CD8-positive, alpha-beta memory T cell (primary cell): ENCODE data around the gene PAFAH1B2. TPM values are rescaled to one million over a fixed set of nuclear protein-coding genes. Genes with fewer than 3 reads are reported as not detected.

ENCODE experiments used
- CTCF ChIA-PET: fragments of 350-600 bp; sonication (Branson Sonifier 250); formaldehyde crosslinking; loops from one replicate; lab custom pipeline; 2021; ENCODE audit warnings: antibody characterized with exemption; lab: Charles Lee
- POLR2A ChIA-PET: fragments of 350-600 bp; sonication (Branson Sonifier 250); formaldehyde crosslinking; loops from one replicate; lab custom pipeline; 2021; ENCODE audit warnings: antibody characterized with exemption; lab: Charles Lee
- DNase-seq, 5 donors: peaks; one replicate each; pipeline versions ENCODE4 v3.0.0 to v3.0.0-alpha.2; 2020 to 2022; ENCODE audit warnings: mixed read lengths in 1 of 5
- H3K27ac ChIP-seq: one replicate; pipeline ENCODE4 v1.7.0; 2013; ENCODE audit warnings: low read depth, mild to moderate bottlenecking, low read length, moderate library complexity
- H3K27me3 ChIP-seq: 2 replicates; pipeline ENCODE4 v1.7.0; 2013; ENCODE audit warnings: low read length, mild to moderate bottlenecking; ENCODE audit not compliant: insufficient read depth, poor library complexity, severe bottlenecking
- H3K36me3 ChIP-seq: 2 replicates; pipeline ENCODE4 v1.7.0; 2013; ENCODE audit warnings: mild to moderate bottlenecking, low read length, moderate library complexity; ENCODE audit not compliant: insufficient read depth
- H3K4me1 ChIP-seq: 2 replicates; pipeline ENCODE4 v1.7.0; 2013; ENCODE audit warnings: mild to moderate bottlenecking, low read length, moderate library complexity; ENCODE audit not compliant: insufficient read depth
- H3K4me3 ChIP-seq: 2 replicates; pipeline ENCODE4 v1.7.0; 2013; ENCODE audit warnings: mild to moderate bottlenecking, low read length
- H3K9me3 ChIP-seq: 2 replicates; pipeline ENCODE4 v1.7.0; 2013; ENCODE audit warnings: mild to moderate bottlenecking, low read length
- H3K27ac Mint-ChIP-seq, 8 donors: one replicate each; pipeline ENCODE4 v1.8.0; 2020 to 2021; ENCODE audit warnings: mixed read lengths in 8 of 8, mild to moderate bottlenecking in 6 of 8, inconsistent platforms in 3 of 8, moderate library complexity in 3 of 8
- H3K27me3 Mint-ChIP-seq, 2 donors: one replicate each; pipeline ENCODE4 v1.8.0; 2020 to 2021; ENCODE audit warnings: mixed read lengths in 2 of 2, mild to moderate bottlenecking in 1 of 2, moderate library complexity in 1 of 2
- H3K36me3 Mint-ChIP-seq, 3 donors: one replicate each; pipeline ENCODE4 v1.8.0; 2020 to 2021; ENCODE audit warnings: mixed read lengths in 3 of 3, inconsistent platforms in 1 of 3, mild to moderate bottlenecking in 1 of 3
- H3K4me1 Mint-ChIP-seq, 3 donors: one replicate each; pipeline ENCODE4 v1.8.0; 2020 to 2021; ENCODE audit warnings: mixed read lengths in 3 of 3, inconsistent platforms in 1 of 3, mild to moderate bottlenecking in 1 of 3
- H3K4me3 Mint-ChIP-seq, 7 donors: one replicate each; pipeline ENCODE4 v1.8.0; 2020 to 2021; ENCODE audit warnings: mixed read lengths in 7 of 7, mild to moderate bottlenecking in 6 of 7, moderate library complexity in 4 of 7, inconsistent platforms in 2 of 7
- H3K9me3 Mint-ChIP-seq, 5 donors: one replicate each; pipeline ENCODE4 v1.8.0; 2020 to 2022; ENCODE audit warnings: mixed read lengths in 5 of 5, mild to moderate bottlenecking in 3 of 5, moderate library complexity in 2 of 5, inconsistent platforms in 1 of 5
- polyA plus RNA-seq: library from polyadenylated mRNA; unstranded; fragments of 300-500 nt; fragmentation: Illumina TruSeq; gene quantifications from one replicate; pipeline ENCODE4 v1.2.3, GENCODE V29; 2021
- total RNA-seq, 2 experiments: library from RNA; stranded (reverse); gene quantifications; one replicate each; pipeline ENCODE4 v1.2.3, GENCODE V29; 2021

PAFAH1B2 gene
- total and polyA plus RNA-seq, 3 experiments from 2014 or later, result 15.9 to 84.5 (median 79.5) TPM

- Histone ChIP-seq H3K4me3 (no peak overlapping the region), H3K9me3 (no peaks in the 10 kb centered on the region), H3K27ac (no peak overlapping the region), H3K4me1 (no peaks in the 10 kb centered on the region), H3K36me3 (peaks cover 86% of the 10 kb centered on the region), H3K27me3 (no peaks in the 10 kb centered on the region)
- H3K4me1 Mint-ChIP-seq, result peaks cover 8 to 16% (median 11%) of the 10 kb centered on the region in 3 donors
- DNase-seq, result no peak
- peak overlapping the region in 6 of 8 donors; percentile 10 to 91 (median 77) for H3K27ac Mint-ChIP-seq
- H3K36me3 Mint-ChIP-seq, result peaks cover 3 to 88% (median 32%) of the 10 kb centered on the region in 3 donors
- H3K4me3 Mint-ChIP-seq, result no peak overlapping the region
- ChIA-PET POLR2A (no interaction called here), CTCF (interaction anchor here (1.4 to 1.7 kb wide), 2 partner anchors 9 kb away, joined by 7 to 10 read pairs; no protein-coding TSS in a partner anchor)
- peaks cover 0 to 1% of the 10 kb centered on the region in 2 donors for H3K27me3 Mint-ChIP-seq
- H3K9me3 Mint-ChIP-seq, result no peaks in the 10 kb centered on the region
Observed at GRCh38 chr11:117217141-117218084, 73.3 kb downstream of the PAFAH1B2 start.

GRCh38 chr11:117218133-117218915 is 74.2 kb downstream of the PAFAH1B2 start:
- Mint-ChIP-seq H3K36me3 (peaks cover 3 to 90% (median 29%) of the 10 kb centered on the region in 3 donors), H3K27ac (peak overlapping the region in 3 of 8 donors; percentile 4 to 92 (median 60)), H3K9me3 (no peaks in the 10 kb centered on the region), H3K4me1 (peaks cover 8 to 11% (median 11%) of the 10 kb centered on the region in 3 donors), H3K4me3 (no peak overlapping the region), H3K27me3 (peaks cover 0 to 1% of the 10 kb centered on the region in 2 donors)
- Histone ChIP-seq H3K27ac (no peak overlapping the region), H3K36me3 (peaks cover 84% of the 10 kb centered on the region), H3K4me1 (no peaks in the 10 kb centered on the region), H3K27me3 (no peaks in the 10 kb centered on the region), H3K9me3 (no peaks in the 10 kb centered on the region), H3K4me3 (no peak overlapping the region)
- DNase-seq, result no peak
- POLR2A ChIA-PET, result interaction anchor here (0.6 kb wide), 1 partner anchor 112 kb away, joined by 5 read pairs; no protein-coding TSS in a partner anchor
- CTCF ChIA-PET, result interaction anchor here (1.4 kb wide), 1 partner anchor 8 kb away, joined by 7 read pairs; no protein-coding TSS in a partner anchor

- ChIA-PET POLR2A (no interaction called here), CTCF (interaction anchor here (1.4 kb wide), 1 partner anchor 8 kb away, joined by 7 read pairs; no protein-coding TSS in a partner anchor)
- Mint-ChIP-seq H3K9me3 (no peaks in the 10 kb centered on the region), H3K36me3 (peaks cover 3 to 92% (median 26%) of the 10 kb centered on the region in 3 donors), H3K27ac (peak overlapping the region in 2 of 8 donors; percentile 70 to 92), H3K4me1 (peaks cover 7 to 11% (median 8%) of the 10 kb centered on the region in 3 donors), H3K4me3 (no peak overlapping the region), H3K27me3 (peaks cover 0 to 1% of the 10 kb centered on the region in 2 donors)
- H3K4me3 ChIP-seq, result no peak overlapping the region
- H3K27ac ChIP-seq, result peak overlapping the region; percentile 12
- no peaks in the 10 kb centered on the region for H3K4me1 ChIP-seq
- H3K27me3 ChIP-seq, result no peaks in the 10 kb centered on the region
- H3K9me3 ChIP-seq, result no peaks in the 10 kb centered on the region
- H3K36me3 ChIP-seq, result peaks cover 87% of the 10 kb centered on the region
- no peak for DNase-seq
Observed at GRCh38 chr11:117219001-117219400, 74.9 kb downstream of the PAFAH1B2 start.

GRCh38 chr11:117219455-117219854 is 75.4 kb downstream of the PAFAH1B2 start:
- no peaks in the 10 kb centered on the region for H3K9me3 Mint-ChIP-seq
- H3K4me1 Mint-ChIP-seq, result peaks cover 4 to 10% (median 8%) of the 10 kb centered on the region in 3 donors
- ChIA-PET CTCF (no interaction called here), POLR2A (interaction anchor here (0.9 kb wide), 1 partner anchor 21 kb away, joined by 4 read pairs; no protein-coding TSS in a partner anchor)
- no peak for DNase-seq
- no peak overlapping the region for H3K4me3 Mint-ChIP-seq
- H3K27me3 ChIP-seq, result no peaks in the 10 kb centered on the region
- peaks cover 0 to 1% of the 10 kb centered on the region in 2 donors for H3K27me3 Mint-ChIP-seq
- H3K4me3 ChIP-seq, result no peak overlapping the region
- H3K36me3 ChIP-seq, result peaks cover 86% of the 10 kb centered on the region
- H3K27ac ChIP-seq, result peak overlapping the region; percentile 12
- peaks cover 3 to 92% (median 22%) of the 10 kb centered on the region in 3 donors for H3K36me3 Mint-ChIP-seq
- H3K9me3 ChIP-seq, result no peaks in the 10 kb centered on the region
- peak overlapping the region in 4 of 8 donors; percentile 60 to 92 (median 72) for H3K27ac Mint-ChIP-seq
- H3K4me1 ChIP-seq, result no peaks in the 10 kb centered on the region

- peaks cover 0 to 1% of the 10 kb centered on the region in 2 donors for H3K27me3 Mint-ChIP-seq
- H3K36me3 ChIP-seq, result peaks cover 85% of the 10 kb centered on the region
- no peaks in the 10 kb centered on the region for H3K9me3 Mint-ChIP-seq
- H3K27me3 ChIP-seq, result no peaks in the 10 kb centered on the region
- H3K27ac ChIP-seq, result no peak overlapping the region
- no peaks in the 10 kb centered on the region for H3K9me3 ChIP-seq
- H3K4me3 Mint-ChIP-seq, result no peak overlapping the region
- peak overlapping the region in 3 of 8 donors; percentile 27 to 86 (median 29) for H3K27ac Mint-ChIP-seq
- peaks cover 3 to 93% (median 20%) of the 10 kb centered on the region in 3 donors for H3K36me3 Mint-ChIP-seq
- no peak overlapping the region for H3K4me3 ChIP-seq
- POLR2A ChIA-PET, result interaction anchor here (0.9 kb wide), 1 partner anchor 20 kb away, joined by 4 read pairs; no protein-coding TSS in a partner anchor
- H3K4me1 Mint-ChIP-seq, result peaks cover 0 to 8% (median 7%) of the 10 kb centered on the region in 3 donors
- H3K4me1 ChIP-seq, result no peaks in the 10 kb centered on the region
- CTCF ChIA-PET, result interaction anchor here (2.1 kb wide), 1 partner anchor 12 kb away, joined by 7 read pairs; the partner anchor contains the start of gene PCSK7
- no peak for DNase-seq
Observed at GRCh38 chr11:117219995-117220394, 75.9 kb downstream of the PAFAH1B2 start.

GRCh38 chr11:117220568-117220967 is 76.5 kb downstream of the PAFAH1B2 start:
- H3K4me3 ChIP-seq, result no peak overlapping the region
- POLR2A ChIA-PET, result interaction anchor here (0.6 kb wide), 1 partner anchor 43 kb away, joined by 3 read pairs; no protein-coding TSS in a partner anchor
- CTCF ChIA-PET, result interaction anchor here (2.1 kb wide), 1 partner anchor 11 kb away, joined by 7 read pairs; the partner anchor contains the start of gene PCSK7
- no peak overlapping the region for H3K27ac ChIP-seq
- Mint-ChIP-seq H3K36me3 (peaks cover 3 to 97% (median 20%) of the 10 kb centered on the region in 3 donors), H3K27me3 (peaks cover 0 to 1% of the 10 kb centered on the region in 2 donors), H3K27ac (peak overlapping the region in 5 of 8 donors; percentile 17 to 91 (median 61)), H3K9me3 (no peaks in the 10 kb centered on the region), H3K4me3 (no peak overlapping the region), H3K4me1 (peaks cover 0 to 8% (median 7%) of the 10 kb centered on the region in 3 donors)
- no peaks in the 10 kb centered on the region for H3K9me3 ChIP-seq
- peaks cover 88% of the 10 kb centered on the region for H3K36me3 ChIP-seq
- no peak for DNase-seq
- no peaks in the 10 kb centered on the region for H3K4me1 ChIP-seq
- no peaks in the 10 kb centered on the region for H3K27me3 ChIP-seq
